ENCODE results near the gene UBAC1. TPM values are rescaled to one million over a fixed set of nuclear protein-coding genes. Genes with fewer than 3 reads are reported as not detected.

The UBAC1 gene
- polyA plus RNA-seq, 1 of the 3 experiments (the other 2 are of a cell fraction): 67.7 TPM

DNA sequence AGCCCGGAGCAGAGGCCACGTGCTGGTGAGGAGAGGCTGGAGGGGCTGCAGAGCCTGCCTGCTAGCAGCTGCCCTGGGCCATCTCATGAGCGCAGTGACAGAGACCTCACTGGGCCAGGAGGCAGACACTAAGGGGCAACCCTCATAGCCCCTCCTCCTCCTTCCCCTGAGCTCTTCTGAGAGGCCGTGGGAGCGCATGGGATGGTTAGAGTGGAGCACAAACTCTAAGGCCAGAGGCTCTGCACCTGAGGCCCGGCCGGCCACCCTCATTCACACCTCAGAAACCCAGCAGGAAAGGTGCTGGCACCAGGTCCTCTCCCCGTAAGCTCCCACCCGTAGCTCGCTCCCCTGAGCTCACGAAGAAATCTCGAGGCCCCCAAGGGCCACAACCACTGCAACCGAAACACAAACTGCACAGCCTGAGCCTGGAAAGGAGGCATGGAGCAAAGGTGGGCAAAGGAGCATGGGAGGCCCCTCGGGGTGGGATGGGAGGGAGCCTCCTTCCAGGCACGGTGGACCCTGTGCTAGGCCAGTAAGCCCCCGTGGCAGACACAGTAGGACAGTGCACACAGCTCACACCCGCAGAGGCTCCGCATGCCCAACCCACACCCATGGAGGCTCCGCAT lies 71.5 kb downstream of the UBAC1 start:
- Histone ChIP-seq H4K20me1 (ENCODE audit: insufficient read depth) (peaks cover 100% of the 10 kb centered on the region), H3K4me2 (no peak overlapping the region), H3K4me3 (ENCODE audit: low read depth in 2 of 2, low read length in 1 of 2) (no peak overlapping the region), H3K27me3 (ENCODE audit: insufficient read depth) (no peaks in the 10 kb centered on the region), H3K9me2 (no peaks in the 10 kb centered on the region), H3K36me3 (replicated peaks in 1 of 2; ENCODE audit: control insufficient read depth in 1 of 2, insufficient read depth in 2 of 2, low read length in 1 of 2) (no peaks in the 10 kb centered on the region), H3K9me3 (no peaks in the 10 kb centered on the region), H3K79me2 (ENCODE audit: insufficient read depth) (peaks cover 100% of the 10 kb centered on the region), H2AFZ (ENCODE audit: low read depth) (no peak overlapping the region), H3K9ac (no peak overlapping the region), H3K27ac (ENCODE audit: low read depth in 2 of 2, low read length in 1 of 2) (no peak overlapping the region; a peak in 1 of 4 replicates), H3K4me1 (ENCODE audit: control insufficient read depth in 1 of 2, insufficient read depth in 2 of 2, low read depth in 1 of 2, low read length in 1 of 2) (peaks cover 29 to 73% of the 10 kb centered on the region in 2 experiments), H3F3A (replicated peaks; ENCODE audit: insufficient read depth) (no peaks in the 10 kb centered on the region)
- POLR2A ChIA-PET: no interaction called here
- no peak for DNase-seq
- WGBS (ENCODE audit: low lambda C conversion rate): 94% methylated on average over 15 of the region's 19 CpGs
- CTCF ChIA-PET: interaction anchor here (0.9 to 1.1 kb wide), 2 partner anchors 26 to 187 kb away, joined by 4 to 5 read pairs; partner anchors contain the start of gene KCNT1
- TF ChIP-seq, protein P1, sequence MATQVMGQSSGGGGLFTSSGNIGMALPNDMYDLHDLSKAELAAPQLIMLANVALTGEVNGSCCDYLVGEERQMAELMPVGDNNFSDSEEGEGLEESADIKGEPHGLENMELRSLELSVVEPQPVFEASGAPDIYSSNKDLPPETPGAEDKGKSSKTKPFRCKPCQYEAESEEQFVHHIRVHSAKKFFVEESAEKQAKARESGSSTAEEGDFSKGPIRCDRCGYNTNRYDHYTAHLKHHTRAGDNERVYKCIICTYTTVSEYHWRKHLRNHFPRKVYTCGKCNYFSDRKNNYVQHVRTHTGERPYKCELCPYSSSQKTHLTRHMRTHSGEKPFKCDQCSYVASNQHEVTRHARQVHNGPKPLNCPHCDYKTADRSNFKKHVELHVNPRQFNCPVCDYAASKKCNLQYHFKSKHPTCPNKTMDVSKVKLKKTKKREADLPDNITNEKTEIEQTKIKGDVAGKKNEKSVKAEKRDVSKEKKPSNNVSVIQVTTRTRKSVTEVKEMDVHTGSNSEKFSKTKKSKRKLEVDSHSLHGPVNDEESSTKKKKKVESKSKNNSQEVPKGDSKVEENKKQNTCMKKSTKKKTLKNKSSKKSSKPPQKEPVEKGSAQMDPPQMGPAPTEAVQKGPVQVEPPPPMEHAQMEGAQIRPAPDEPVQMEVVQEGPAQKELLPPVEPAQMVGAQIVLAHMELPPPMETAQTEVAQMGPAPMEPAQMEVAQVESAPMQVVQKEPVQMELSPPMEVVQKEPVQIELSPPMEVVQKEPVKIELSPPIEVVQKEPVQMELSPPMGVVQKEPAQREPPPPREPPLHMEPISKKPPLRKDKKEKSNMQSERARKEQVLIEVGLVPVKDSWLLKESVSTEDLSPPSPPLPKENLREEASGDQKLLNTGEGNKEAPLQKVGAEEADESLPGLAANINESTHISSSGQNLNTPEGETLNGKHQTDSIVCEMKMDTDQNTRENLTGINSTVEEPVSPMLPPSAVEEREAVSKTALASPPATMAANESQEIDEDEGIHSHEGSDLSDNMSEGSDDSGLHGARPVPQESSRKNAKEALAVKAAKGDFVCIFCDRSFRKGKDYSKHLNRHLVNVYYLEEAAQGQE (IDR thresholded peaks at IDR 0.05; ENCODE audit: low read depth, low read length): no peak
- TF ChIP-seq EZH2phosphoT487 (IDR thresholded peaks at IDR 0.05; ENCODE audit: borderline replicate concordance, low read depth): no peak
- TF ChIP-seq NRF1 (IDR thresholded peaks at IDR 0.05; ENCODE audit: low read depth, low read length): no peak
- TF ChIP-seq, protein P2, sequence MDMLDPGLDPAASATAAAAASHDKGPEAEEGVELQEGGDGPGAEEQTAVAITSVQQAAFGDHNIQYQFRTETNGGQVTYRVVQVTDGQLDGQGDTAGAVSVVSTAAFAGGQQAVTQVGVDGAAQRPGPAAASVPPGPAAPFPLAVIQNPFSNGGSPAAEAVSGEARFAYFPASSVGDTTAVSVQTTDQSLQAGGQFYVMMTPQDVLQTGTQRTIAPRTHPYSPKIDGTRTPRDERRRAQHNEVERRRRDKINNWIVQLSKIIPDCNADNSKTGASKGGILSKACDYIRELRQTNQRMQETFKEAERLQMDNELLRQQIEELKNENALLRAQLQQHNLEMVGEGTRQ (IDR thresholded peaks at IDR 0.05; ENCODE audit: borderline replicate concordance, low read depth, low read length): no peak
- no peak for TF ChIP-seq RCOR1 (IDR thresholded peaks at IDR 0.05; ENCODE audit: low read length)
- no peak for TF ChIP-seq GABPA (IDR thresholded peaks at IDR 0.05; ENCODE audit: low read depth)
- TF ChIP-seq SMC3 (IDR thresholded peaks at IDR 0.05; ENCODE audit: low read depth, low read length): no peak
- TF ChIP-seq YY1 (IDR thresholded peaks at IDR 0.05; ENCODE audit: low read depth): no peak
- TF ChIP-seq, protein P3, sequence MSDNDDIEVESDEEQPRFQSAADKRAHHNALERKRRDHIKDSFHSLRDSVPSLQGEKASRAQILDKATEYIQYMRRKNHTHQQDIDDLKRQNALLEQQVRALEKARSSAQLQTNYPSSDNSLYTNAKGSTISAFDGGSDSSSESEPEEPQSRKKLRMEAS (IDR thresholded peaks at IDR 0.05; ENCODE audit: low read depth): no peak
- no peak for TF ChIP-seq RAD21 (IDR thresholded peaks at IDR 0.05; ENCODE audit: low read length)
- TF ChIP-seq TCF12 (IDR thresholded peaks at IDR 0.05): no peak
- TF ChIP-seq MEF2A (IDR thresholded peaks at IDR 0.05; ENCODE audit: borderline replicate concordance, low read depth): no peak
- TF ChIP-seq TEAD4 (IDR thresholded peaks at IDR 0.05; ENCODE audit: borderline replicate concordance, insufficient read depth): no peak
- TF ChIP-seq ELF1 (IDR thresholded peaks at IDR 0.05): no peak
- no peak for TF ChIP-seq TAF1 (IDR thresholded peaks at IDR 0.05; ENCODE audit: borderline replicate concordance, low read depth, low read length)

All from SK-N-SH (cell line).